GM19463 (cell line): ENCODE data around the gene DTX1.

Source experiments
- ATAC-seq: cut with Tn5 transposase; IDR thresholded peaks from one replicate; pipeline ENCODE4 v1.9.1; 2021; ENCODE audit warnings: mild to moderate bottlenecking, moderate library complexity; ENCODE audit not compliant: unreplicated experiment

Gene DTX1

GRCh38 chr12:113070117-113070906 lies 13.8 kb downstream of the DTX1 start:
- ATAC-seq, result peak; percentile 42

- ATAC-seq, result no peak
Measured at GRCh38 chr12:113071135-113072112, 14.9 kb downstream of the DTX1 start.

DNA sequence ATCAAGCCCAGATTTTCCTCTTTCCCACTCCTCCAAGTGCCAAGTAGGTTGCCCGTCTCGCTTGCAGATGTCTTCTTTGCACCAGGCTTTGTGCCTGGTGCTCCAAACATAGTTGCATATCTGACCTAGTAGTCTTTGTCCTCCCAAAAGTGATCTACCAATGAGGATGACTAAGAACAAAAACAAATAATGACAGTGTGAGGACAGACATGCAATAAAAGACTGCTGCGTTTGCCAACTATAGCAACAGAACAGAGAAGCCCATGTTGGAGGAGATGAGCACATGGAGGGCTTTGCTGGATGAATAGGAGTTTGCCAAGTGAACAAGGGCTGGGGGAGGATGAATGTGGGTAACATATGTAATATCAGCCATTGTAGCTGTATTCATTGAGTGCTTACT lies 15.6 kb downstream of the DTX1 start:
- no peak for ATAC-seq

DNA sequence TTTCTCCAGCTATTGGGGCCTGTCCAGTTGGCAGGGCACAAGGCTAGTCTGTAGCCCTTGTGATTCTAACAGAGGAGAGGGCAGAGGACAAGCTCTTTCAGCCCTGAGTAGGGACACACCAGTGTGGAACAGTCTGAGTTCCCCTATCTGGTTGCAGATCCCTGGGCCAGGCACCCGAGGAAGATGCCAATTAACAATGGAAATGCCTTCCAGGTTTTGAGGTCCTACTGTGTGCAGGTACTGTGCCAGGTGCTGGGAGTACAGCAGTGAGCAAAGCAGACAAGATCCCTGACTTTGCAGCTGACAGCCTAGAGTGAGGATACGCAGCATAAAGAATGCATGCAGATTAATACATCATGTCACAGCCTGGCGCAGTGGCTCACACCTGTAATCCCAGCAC lies 17.1 kb downstream of the DTX1 start:
- ATAC-seq, result no peak

GRCh38 chr12:113075137-113075683 lies 18.7 kb downstream of the DTX1 start:
- ATAC-seq, result peak; percentile 91

DNA sequence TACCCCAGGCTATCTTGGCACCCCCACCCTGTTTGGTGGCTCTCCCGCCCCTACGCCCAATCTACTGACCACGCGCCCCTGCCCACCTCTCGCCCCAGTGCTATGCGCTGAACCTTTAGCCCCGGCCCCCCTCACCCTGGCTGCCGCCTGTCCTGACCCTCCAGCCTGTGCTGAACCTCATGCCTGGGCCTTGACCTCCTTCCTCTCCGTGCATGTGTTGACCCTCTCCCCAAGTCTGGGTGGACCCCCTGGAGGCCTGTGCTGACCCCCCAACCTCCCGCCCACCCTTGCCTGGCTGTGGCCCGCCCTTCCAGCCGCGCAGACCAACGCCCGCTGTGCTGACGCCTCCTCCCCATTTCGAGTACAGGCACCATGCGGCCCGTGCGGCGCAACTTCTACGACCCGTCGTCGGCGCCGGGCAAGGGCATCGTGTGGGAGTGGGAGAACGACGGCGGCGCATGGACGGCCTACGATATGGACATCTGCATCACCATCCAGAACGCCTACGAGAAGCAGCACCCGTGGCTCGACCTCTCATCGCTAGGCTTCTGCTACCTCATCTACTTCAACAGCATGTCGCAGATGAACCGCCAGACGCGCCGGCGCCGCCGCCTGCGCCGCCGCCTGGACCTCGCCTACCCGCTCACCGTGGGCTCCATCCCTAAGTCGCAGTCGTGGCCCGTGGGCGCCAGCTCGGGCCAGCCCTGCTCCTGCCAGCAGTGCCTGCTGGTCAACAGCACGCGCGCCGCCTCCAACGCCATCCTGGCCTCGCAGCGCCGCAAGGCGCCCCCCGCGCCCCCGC lies 20.7 kb downstream of the DTX1 start:
- no peak for ATAC-seq

GRCh38 chr12:113077859-113078255 lies 21.3 kb downstream of the DTX1 start:
- no peak for ATAC-seq

GRCh38 chr12:113081873-113082272 lies 25.3 kb downstream of the DTX1 start:
- ATAC-seq, result no peak

DNA sequence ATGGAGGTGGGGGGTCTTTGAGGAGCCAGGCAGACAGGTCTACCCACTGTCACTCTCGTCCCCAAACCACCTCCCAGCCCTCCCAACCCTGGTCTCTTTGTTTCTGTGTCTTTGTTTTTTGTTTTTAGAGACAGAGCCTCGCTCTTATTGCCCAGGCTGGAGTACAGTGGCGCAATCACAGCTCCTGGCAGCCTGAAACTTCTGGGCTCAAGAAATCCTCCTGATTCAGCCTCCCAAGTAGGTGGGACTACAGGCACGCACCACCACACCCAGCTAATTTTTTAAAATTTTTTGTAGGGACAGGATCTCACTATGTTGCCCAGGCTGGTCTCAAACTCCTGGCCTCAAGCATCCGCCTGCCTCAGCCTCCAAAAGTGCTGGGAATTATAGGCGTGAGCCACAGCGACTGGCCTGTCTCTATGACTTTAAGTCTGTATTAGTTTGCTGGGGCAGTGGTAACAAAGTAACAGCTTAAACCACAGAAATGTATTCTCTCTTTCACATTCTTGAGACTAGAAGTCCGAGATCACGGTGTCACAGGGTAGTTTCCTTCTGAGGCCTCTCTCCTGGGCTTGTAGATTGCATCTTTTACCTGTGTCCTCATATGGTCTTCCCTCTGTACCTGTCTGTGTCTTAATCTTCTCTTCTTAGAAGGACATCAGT lies 26.1 kb downstream of the DTX1 start:
- peak; percentile 73 for ATAC-seq

- ATAC-seq, result no peak
Measured at GRCh38 chr12:113083863-113084435, 27.4 kb downstream of the DTX1 start.

- no peak for ATAC-seq
Measured at GRCh38 chr12:113086249-113087164, 30.0 kb downstream of the DTX1 start.

DNA sequence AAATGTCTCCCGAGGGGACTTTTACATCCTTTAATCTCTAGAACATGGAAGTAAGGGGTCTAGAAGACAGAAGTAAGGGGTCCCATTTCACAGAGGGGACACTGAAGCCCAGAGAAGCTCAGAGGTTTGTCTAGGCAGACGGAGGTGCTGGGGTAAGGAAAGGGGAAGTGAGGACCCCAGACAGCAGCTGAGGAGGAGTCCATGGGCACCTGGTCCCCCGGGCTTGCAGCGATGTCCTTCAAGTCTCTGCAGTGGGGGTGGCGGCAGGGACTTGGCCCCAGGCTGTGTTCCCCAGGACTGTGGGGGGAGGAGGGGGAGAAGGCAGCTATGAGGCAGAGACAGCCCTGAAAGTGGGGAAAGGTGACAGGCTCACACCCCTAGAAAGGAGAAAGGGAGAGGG lies 30.7 kb downstream of the DTX1 start:
- no peak for ATAC-seq

- no peak for ATAC-seq
Measured at GRCh38 chr12:113088037-113088436, 31.5 kb downstream of the DTX1 start.

- ATAC-seq, result no peak
Measured at GRCh38 chr12:113088971-113089756, 32.6 kb downstream of the DTX1 start.

- ATAC-seq, result no peak
Measured at GRCh38 chr12:113089839-113090238, 33.3 kb downstream of the DTX1 start.

DNA sequence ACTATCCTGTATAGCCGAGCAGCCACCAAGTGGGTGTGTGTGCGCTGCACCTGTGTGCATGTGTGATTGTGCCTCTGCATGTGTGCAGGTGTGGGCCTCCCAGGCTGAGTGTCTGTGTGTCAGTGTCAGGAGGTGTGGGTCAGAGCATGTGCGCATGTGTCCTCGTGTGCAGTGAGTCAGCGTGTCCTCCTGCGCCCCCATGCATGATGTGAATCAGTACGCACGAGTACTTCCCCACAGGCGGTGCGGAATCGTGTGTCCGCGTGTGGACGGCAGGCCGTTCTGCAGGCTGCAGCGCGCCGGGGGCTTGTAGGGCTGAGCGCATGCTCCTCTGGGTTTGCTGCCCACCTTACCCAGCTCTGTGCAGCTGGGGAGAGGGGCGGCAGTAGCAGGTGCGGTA lies 34.2 kb downstream of the DTX1 start:
- ATAC-seq, result no peak

- no peak for ATAC-seq
Measured at GRCh38 chr12:113091506-113091905, 35.0 kb downstream of the DTX1 start.
